A549 (cell line): ENCODE measurements around the gene CDT1.

Source experiments
- EP300 ChIP-seq, 2 experiments: fragments of >200 bp; sonication (Bioruptor Twin); formaldehyde crosslinking; IDR thresholded peaks; 2 replicates in 1 of 2; 3 replicates in 1 of 2; pipeline ENCODE4 v1.6.1; 2016 to 2017
- MAX ChIP-seq: IDR thresholded peaks from 2 replicates; pipeline ENCODE4 v1.6.1; 2012
- MAZ ChIP-seq: fragments of 150-350 bp; IDR thresholded peaks from 2 replicates; pipeline ENCODE4 v1.6.1; 2014; ENCODE audit warnings: antibody characterized with exemption, low read depth, low read length, borderline replicate concordance
- NPAS2 ChIP-seq: fragments of 250-450 bp; sonication (Bioruptor Pico); IDR thresholded peaks from 2 replicates; pipeline ENCODE4 v1.8.0; 2022; ENCODE audit warnings: mild to moderate bottlenecking, moderate library complexity, borderline replicate concordance
- POLR2A ChIP-seq: IDR thresholded peaks from 2 replicates; pipeline ENCODE4 v1.6.1; 2012; ENCODE audit warnings: mild to moderate bottlenecking, low read length
- RAD21 ChIP-seq, 2 experiments: fragments of >200 bp in 1 of 2; sonication (Bioruptor Twin) in 1 of 2; formaldehyde crosslinking in 1 of 2; IDR thresholded peaks in 1 of 2; conservative IDR thresholded peaks in 1 of 2; 2 replicates in 1 of 2; 3 replicates in 1 of 2; pipeline ENCODE4 v1.6.1; 2012 to 2018; ENCODE audit warnings: inconsistent platforms in 1 of 2
- TF ChIP-seq, protein P1 (sequence below): fragments of >200 bp; sonication (Bioruptor Twin); formaldehyde crosslinking; IDR thresholded peaks from 3 replicates; pipeline ENCODE4 v1.5.1; 2016
- TF ChIP-seq, protein P2 (sequence below): IDR thresholded peaks from 2 replicates; pipeline ENCODE4 v1.6.1; 2012

- TF ChIP-seq, protein P1, sequence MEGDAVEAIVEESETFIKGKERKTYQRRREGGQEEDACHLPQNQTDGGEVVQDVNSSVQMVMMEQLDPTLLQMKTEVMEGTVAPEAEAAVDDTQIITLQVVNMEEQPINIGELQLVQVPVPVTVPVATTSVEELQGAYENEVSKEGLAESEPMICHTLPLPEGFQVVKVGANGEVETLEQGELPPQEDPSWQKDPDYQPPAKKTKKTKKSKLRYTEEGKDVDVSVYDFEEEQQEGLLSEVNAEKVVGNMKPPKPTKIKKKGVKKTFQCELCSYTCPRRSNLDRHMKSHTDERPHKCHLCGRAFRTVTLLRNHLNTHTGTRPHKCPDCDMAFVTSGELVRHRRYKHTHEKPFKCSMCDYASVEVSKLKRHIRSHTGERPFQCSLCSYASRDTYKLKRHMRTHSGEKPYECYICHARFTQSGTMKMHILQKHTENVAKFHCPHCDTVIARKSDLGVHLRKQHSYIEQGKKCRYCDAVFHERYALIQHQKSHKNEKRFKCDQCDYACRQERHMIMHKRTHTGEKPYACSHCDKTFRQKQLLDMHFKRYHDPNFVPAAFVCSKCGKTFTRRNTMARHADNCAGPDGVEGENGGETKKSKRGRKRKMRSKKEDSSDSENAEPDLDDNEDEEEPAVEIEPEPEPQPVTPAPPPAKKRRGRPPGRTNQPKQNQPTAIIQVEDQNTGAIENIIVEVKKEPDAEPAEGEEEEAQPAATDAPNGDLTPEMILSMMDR, result no peak
- TF ChIP-seq NPAS2, result no peak
- TF ChIP-seq RAD21 (conservative IDR thresholded peaks at IDR 0.05 in 1 of 2, IDR thresholded peaks at IDR 0.05 in 1 of 2), result no peak
- TF ChIP-seq MAZ, result no peak
- no peak for TF ChIP-seq POLR2A
- TF ChIP-seq EP300 (IDR thresholded peaks at IDR 0.05), result no peak
- no peak for TF ChIP-seq MAX
- TF ChIP-seq, protein P2, sequence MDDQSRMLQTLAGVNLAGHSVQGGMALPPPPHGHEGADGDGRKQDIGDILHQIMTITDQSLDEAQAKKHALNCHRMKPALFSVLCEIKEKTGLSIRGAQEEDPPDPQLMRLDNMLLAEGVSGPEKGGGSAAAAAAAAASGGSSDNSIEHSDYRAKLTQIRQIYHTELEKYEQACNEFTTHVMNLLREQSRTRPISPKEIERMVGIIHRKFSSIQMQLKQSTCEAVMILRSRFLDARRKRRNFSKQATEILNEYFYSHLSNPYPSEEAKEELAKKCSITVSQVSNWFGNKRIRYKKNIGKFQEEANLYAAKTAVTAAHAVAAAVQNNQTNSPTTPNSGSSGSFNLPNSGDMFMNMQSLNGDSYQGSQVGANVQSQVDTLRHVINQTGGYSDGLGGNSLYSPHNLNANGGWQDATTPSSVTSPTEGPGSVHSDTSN, result no peak
These were observed 4.7 kb upstream of the CDT1 start for GRCh38 chr16:88798772-88799455.
